ENCODE measurements around the gene HEATR1. TPM values are rescaled to one million over a fixed set of nuclear protein-coding genes. Genes with fewer than 3 reads are reported as not detected.

The HEATR1 gene
- total RNA-seq, 1 experiment from 2014 or later: 68.3 TPM

DNA sequence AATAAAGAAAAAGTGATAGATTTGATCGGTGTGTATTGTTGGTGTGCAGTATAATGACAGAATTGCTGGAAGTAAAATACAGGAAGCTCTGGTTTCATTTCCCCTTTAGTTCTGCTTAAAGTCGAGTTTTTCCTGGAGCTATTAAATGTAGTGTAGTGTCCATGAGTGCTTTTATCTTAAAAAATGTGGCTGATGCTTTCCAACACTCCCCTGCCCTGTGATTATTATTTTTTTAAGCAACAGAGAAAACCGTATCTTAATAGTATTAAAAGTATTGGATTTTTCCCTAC, 79.5 kb downstream of the HEATR1 start:
- peak overlapping the region; percentile 62 for H3K27ac ChIP-seq (ENCODE audit: low read depth, low read length)
- no peaks in the 10 kb centered on the region for H3K27me3 ChIP-seq (ENCODE audit: insufficient read depth, low read length)
- peaks cover 5 to 14% of the 10 kb centered on the region in 2 experiments; a peak in 2 of 4 replicates for H3K4me1 ChIP-seq (ENCODE audit: control insufficient read depth in 1 of 2, insufficient read depth in 2 of 2, low read length in 2 of 2)
- ChIA-PET RAD21 (ENCODE audit: low non-redundant PET in 1 of 2, low total read pairs in 2 of 2, uncharacterized antibody in 2 of 2, unreplicated experiment in 2 of 2) (no interaction called here), POLR2A (no interaction called here), CTCF (no interaction called here)
- peaks cover 13% of the 10 kb centered on the region for H3K79me2 ChIP-seq (ENCODE audit: insufficient read depth, low read length)
- peak overlapping the region; percentile 91 for H3K4me2 ChIP-seq (ENCODE audit: low read length)
- BruUV-seq (replicated peaks): no TSS peak
- TF ChIP-seq REST (IDR thresholded peaks at IDR 0.05; ENCODE audit: low read depth): no peak
- no peak for TF ChIP-seq RAD21 (IDR thresholded peaks at IDR 0.05; ENCODE audit: low read depth)
- TF ChIP-seq CBX3 (IDR thresholded peaks at IDR 0.05; ENCODE audit: low read depth): no peak
- TF ChIP-seq TCF7L2 (IDR thresholded peaks at IDR 0.05; ENCODE audit: borderline replicate concordance, extremely low read depth, insufficient read depth, insufficient read length): no peak
- no peak for TF ChIP-seq JUND (IDR thresholded peaks at IDR 0.05)
- TF ChIP-seq SRF (IDR thresholded peaks at IDR 0.05; ENCODE audit: low read depth): no peak
- TF ChIP-seq, protein P1, sequence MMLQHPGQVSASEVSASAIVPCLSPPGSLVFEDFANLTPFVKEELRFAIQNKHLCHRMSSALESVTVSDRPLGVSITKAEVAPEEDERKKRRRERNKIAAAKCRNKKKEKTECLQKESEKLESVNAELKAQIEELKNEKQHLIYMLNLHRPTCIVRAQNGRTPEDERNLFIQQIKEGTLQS (IDR thresholded peaks at IDR 0.05): no peak
- no peak for TF ChIP-seq EZH2phosphoT487 (IDR thresholded peaks at IDR 0.05; ENCODE audit: borderline replicate concordance)
- intact Hi-C loops (cut with micrococcal nuclease): no loop called here
- peak overlapping the region; percentile 76 to 99 for H3K4me3 ChIP-seq (replicated peaks in 1 of 2; ENCODE audit: low read depth in 1 of 2, low read length in 2 of 2)
- H3K36me3 ChIP-seq (ENCODE audit: control insufficient read depth in 1 of 2, insufficient read depth in 2 of 2, low read length in 2 of 2): peaks cover 0 to 8% of the 10 kb centered on the region in 2 experiments; a peak in 1 of 4 replicates
- ATAC-seq (no peak), DNase-seq (ENCODE audit: low read depth, low spot score) (no peak)
- no peaks in the 10 kb centered on the region for H3K9me2 ChIP-seq (ENCODE audit: insufficient read depth)
- H3K9me3 ChIP-seq (ENCODE audit: control insufficient read depth in 1 of 2, insufficient read depth in 1 of 2, low read depth in 1 of 2, low read length in 2 of 2): no peaks in the 10 kb centered on the region
- peak overlapping the region; percentile 90 for H3K9ac ChIP-seq (ENCODE audit: low read length)
- H4K20me1 ChIP-seq (ENCODE audit: insufficient read depth): no peaks in the 10 kb centered on the region
- H2AFZ ChIP-seq (ENCODE audit: low read depth, low read length, poor library complexity, severe bottlenecking): peak overlapping the region; percentile 69

All from HCT116 (cell line).